ENCODE data around the gene ZCCHC7.
"Not testable (repeated sequence)": the region's sequence is repeated elsewhere in the genome, so short reads cannot be mapped to it uniquely, and the experiment has no call there.

Gene ZCCHC7

DNA sequence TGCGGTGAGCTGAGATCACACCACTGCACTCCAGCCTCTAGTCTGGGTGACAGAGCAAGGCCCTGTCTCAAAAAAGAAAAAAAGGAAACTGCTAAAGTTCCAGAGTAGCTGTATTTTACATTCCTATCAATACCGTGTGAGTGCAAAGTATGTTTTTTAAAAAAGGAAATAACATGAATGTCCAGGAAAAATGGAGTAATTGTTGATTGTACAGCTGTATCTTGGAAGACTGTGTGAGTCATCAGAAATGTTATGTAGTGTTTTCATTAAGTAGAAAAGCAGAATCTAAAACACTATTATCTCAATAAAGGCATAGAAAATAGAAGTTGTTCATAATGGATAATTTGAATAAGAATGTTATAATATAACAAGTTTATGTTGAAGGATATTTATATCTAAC lies 53.9 kb downstream of the ZCCHC7 start:
- DNase-seq (ENCODE audit: low read depth) = no peak

GRCh38 chr9:37178742-37179141 lies 58.4 kb downstream of the ZCCHC7 start:
- DNase-seq (ENCODE audit: low read depth) = no peak

GRCh38 chr9:37179576-37179975 lies 59.2 kb downstream of the ZCCHC7 start:
- no peak for DNase-seq (ENCODE audit: low read depth)

DNA sequence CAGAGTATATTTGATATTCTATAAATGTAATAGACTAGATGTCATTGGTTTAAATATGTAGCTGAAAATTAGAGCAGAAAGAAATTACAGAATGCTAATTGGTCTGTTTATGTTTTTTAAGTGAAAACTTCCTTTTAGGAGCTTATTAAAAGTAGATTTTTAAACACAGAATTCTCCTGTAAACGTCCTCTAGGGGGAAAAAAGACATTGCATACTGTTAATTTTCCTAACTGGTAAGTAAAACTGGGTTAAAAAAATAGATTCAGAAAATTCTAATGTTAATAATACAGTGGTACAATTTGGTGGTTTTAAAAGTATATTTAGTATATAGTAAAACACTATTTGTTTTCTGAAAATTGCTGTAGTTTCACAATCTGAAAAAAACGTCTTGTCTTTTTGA lies 59.8 kb downstream of the ZCCHC7 start:
- DNase-seq (ENCODE audit: low read depth) = no peak

- DNase-seq (ENCODE audit: low read depth) = no peak
Measured at GRCh38 chr9:37182718-37183117, 62.3 kb downstream of the ZCCHC7 start.

DNA sequence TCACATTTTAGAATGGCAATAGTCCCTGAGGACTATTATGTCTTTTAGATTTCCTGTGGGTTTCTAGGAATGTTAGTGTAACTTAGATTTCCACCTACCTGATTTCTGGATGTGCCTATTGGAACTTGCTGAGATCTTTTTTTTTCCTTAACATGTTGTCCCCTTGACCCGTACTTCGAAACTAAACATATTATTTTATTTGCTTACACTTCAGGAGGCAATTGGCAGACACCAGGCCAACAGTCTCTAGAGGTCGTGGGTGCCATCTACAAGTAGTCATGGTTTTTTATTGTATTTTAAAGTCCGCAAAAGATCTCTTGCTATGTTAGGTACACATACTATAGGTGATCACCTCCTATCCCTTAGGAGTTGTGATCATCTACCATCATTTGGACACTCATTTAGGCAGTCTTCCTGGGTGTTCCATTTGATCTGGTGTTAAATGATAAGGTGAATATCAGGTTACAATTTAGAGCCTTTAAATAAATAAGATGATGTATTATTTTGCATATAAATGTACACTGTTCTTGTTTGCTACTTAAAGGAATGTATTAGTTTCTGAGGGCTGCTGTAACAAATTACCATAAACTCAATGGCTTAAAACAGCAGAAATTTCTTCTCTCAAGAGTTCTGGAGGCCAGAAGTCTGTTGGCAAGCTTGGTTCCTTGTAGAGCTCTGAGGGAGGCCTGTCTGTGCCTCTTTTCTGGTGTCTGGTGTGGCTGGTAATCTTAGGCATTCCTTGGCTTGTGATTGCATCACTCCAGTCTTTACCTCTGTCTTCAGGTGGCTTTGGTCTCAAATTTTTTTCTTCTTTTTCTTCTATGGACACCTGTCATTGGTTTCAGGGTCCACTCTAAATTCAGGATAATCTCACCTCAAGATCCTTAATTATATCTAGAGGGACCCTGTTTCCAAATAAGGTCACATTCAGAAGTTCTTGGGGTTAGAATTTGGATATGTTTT lies 64.8 kb downstream of the ZCCHC7 start:
- DNase-seq (ENCODE audit: low read depth) = no peak

- no peak for DNase-seq (ENCODE audit: low read depth)
Measured at GRCh38 chr9:37187292-37187691, 66.9 kb downstream of the ZCCHC7 start.

GRCh38 chr9:37187713-37188439 lies 67.5 kb downstream of the ZCCHC7 start:
- DNase-seq (ENCODE audit: low read depth) = no peak

DNA sequence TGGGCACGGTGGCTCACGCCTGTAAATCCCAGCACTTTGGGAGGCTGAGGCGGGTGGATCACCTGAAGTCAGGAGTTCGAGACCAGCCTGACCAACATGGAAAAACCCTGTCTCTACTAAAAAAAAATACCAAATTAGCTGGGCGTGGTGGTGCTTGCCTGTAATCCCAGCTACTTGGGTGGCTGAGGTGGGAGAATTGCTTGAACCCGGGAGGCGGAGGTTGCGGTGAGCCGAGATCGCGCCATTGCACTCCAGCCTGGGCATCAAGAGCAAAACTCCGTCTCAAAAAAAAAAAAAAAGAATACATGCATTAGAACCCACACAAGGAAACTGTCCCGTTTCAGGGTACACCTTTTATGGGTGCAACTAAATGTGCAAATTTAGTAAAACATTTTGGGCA lies 70.4 kb downstream of the ZCCHC7 start:
- DNase-seq (ENCODE audit: low read depth) = not testable (repeated sequence)

DNA sequence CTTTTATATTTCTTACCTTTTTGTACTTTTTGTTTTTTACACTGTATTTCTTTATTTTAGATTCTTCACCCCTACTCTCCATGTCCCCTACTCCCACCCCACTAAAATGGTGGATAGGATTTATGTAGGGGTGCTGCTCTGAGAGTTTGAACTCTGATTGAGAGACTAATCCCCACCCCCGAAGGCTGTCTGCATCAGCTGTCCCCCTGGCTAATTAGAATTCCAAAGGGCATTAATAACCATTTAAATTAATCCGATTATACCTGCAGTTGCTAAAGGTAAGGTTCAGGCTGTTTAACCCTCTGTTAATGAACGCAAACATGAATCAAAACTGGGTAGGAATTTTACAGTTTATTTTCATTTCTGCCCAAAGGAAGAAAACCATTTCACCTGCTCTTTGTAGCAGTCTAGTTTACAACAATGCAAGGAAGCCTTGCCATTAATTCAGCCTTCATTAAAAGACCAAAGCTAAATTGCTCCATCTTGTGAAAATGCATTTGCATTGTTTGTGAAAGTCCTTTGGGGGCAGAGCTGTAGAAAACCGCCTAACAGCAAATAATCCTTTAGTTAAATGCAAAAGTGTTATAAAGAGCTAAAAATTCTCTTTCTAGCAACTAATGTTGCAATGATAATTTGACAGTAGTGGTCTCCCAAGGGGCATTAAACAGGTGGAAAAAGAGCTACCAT lies 71.2 kb downstream of the ZCCHC7 start:
- DNase-seq (ENCODE audit: low read depth) = no peak

GRCh38 chr9:37192803-37193202 lies 72.4 kb downstream of the ZCCHC7 start:
- DNase-seq (ENCODE audit: low read depth) = no peak

DNA sequence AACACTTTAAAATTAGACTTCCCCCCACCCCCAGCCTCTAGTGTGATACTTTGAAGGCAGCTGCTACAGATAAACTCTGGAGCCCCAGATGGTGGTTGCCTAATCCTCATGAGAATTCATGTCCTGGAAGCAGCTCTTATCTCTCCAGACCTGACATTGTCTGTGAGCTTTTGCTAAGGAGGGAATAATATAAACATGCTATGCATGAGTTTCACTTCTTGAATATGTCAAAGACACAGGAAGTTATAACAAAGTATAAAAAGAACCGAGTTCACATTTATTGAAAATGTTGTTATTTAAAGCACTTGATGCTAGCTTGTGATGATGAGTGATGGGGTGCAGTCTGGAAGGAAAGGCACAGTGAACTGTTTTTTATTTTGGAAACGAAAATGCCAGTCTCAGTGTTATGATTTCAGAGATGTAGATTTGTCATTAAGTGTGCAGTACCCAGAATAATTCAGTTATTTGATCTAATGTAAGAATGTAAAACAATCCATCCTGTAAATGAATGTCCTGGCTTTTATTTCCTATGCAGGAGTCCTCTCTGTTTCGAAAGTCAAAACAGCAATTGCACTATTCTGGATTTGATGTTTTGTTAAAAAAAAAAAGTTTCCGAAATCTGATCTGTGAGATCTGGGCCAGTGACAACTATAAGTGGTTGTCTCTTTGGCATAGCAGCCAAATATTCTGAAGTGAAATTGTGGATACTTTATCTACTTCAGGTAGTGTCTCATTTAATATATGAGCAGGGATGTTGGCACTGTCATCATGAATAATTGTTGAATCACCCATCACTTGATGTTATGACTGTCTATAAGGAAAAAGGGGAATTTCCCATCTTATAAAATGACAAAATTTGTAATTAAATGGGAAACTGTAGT lies 77.0 kb downstream of the ZCCHC7 start:
- DNase-seq (ENCODE audit: low read depth) = no peak

- DNase-seq (ENCODE audit: low read depth) = no peak
Measured at GRCh38 chr9:37198039-37198729, 77.8 kb downstream of the ZCCHC7 start.

DNA sequence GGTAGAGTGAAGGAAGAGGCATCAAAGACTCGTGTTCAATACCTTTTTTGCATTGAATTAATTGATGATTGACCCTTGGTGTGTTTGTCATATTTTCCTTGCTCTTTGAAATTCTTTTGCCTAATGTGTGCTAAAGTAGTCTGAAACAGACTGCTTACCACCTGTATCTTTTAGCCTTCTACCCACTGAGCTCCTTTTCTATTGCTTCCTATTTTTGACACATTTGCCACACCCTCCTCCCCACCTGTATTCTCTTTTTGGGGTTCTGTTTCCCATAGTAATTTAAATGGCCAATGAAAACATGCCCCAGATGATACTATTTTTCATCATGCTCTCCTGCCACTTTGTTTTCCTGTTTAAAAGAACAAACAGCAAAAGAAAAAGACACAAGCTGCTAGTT lies 78.5 kb downstream of the ZCCHC7 start:
- no peak for DNase-seq (ENCODE audit: low read depth)

GRCh38 chr9:37200433-37201005 lies 80.1 kb downstream of the ZCCHC7 start:
- DNase-seq (ENCODE audit: low read depth) = no peak

GRCh38 chr9:37201581-37201980 lies 81.2 kb downstream of the ZCCHC7 start:
- DNase-seq (ENCODE audit: low read depth) = no peak

GRCh38 chr9:37202091-37202490 lies 81.7 kb downstream of the ZCCHC7 start:
- DNase-seq (ENCODE audit: low read depth) = no peak

DNA sequence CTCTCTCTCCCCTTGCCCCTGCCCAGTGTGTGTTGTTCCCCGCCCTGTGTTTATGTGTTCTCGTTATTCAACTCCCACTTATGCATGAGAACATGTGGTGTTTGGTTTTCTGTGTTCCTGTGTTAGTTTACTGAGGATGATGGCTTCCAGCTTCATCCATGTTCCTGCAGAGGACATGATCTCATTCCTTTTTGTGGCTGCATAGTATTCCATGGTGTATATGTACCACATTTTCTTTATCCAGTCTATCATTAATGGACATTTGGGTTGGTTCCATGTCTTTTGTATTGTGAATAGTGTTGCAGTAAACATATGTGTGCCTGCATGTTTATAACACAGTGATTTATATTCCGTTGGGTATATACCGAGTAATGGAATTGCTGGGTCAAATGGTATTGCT lies 83.1 kb downstream of the ZCCHC7 start:
- not testable (repeated sequence) for DNase-seq (ENCODE audit: low read depth)

DNA sequence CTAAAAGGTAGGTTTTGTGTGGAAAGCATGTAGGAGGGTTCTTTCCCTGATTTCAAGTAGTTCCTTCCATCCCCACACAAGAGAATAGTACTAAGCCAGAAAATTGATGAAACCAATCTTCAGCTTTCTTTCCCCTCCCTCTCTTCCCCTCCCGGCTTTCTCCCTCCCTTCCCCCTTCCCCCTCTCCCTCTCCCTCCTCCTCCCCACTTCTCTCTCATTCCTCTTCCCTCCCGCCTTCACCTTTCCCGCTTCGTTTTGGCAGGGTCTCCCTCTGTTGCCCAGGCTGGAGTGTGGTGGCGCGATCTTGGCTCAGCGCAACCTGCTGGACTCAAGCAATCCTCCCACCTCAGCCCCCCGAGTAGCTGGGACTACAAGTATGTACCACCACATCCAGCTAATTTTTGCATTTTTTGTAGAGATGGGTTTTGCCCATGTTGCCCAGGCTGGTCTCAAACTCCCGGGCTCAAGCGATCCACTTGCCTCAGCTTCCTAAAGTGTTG lies 85.8 kb downstream of the ZCCHC7 start:
- DNase-seq (ENCODE audit: low read depth) = no peak

Data from activated gamma-delta T cell treated with anti-CD3 and anti-CD28 coated beads, Interleukin-2, amount 50 U/mL, for 16 hours (primary cell).